GM18507 (cell line): Measurements from ENCODE around the gene PYGO2.
"Not testable (repeated sequence)": the region's sequence is repeated elsewhere in the genome, so short reads cannot be mapped to it uniquely, and the experiment has no call there.

ENCODE experiments used
- DNase-seq: peaks from one replicate; pipeline ENCODE4 v3.0.0; 2011; ENCODE audit warnings: low read depth; ENCODE audit not compliant: insufficient read length; ENCODE audit errors: extremely low spot score
- FAIRE-seq: peaks from 2 replicates; lab custom pipeline; 2011; peaks lifted over from hg19 to GRCh38; lab: Jason Lieb, UNC

Gene PYGO2

DNA sequence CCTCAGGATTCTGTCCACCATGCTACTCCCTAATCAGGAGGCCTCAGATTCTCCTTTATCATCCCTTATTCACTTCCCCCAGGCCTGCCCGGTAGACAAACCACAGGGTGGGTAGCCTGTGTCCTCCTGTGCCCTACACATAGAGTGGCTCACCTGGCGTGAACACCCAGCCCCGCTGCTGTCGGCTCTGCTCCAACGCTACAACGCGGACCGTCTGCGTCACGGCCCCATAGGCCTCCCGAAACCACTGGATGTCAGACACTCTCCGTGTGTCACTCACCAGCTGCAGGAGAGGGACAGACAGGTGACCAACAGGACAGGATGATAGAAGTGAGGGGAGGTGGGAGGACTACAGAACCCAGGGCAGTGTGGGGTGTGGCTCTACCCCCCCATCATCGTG, 35.4 kb downstream of the PYGO2 start:
- FAIRE-seq (no peak), DNase-seq (no peak)

DNA sequence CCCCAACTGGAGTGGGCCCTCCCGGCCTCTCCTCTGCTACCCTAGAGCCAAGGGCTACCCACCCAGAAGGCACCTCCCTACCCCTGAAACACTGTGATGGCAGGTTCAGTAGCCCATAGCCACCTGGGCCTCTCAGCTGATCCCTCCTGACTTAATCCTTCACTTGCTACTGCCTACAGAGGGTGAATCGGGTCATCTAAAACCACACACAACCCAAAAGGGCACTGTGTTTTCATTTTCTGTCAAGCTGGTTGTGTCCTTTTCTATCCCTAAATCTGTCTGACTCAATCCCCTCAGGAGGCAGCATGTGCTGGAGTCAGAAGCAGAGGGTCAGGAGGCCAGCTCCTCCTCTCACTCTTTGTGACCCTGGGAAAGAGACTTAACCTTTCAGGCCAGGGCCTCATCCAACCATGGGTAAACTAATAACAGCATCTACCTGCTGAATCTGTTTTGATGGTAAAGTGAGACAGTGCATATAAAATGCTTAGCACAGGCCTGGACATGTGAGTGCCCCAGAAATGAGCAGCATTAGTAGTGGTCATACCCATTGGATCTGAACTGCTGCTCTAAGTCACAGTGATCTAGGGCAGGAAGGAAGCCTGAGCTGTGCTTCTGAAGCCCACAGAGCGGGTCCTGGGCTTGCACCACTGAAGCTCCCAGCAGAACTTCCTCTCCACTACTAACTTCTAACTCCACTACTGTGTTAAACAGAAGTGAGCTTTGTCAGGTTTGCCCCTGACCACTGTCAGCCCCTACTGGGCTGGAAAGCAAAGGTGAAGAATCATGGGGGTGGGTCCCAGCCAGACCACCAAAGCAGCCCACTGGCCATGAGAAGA, 36.0 kb downstream of the PYGO2 start:
- DNase-seq (no peak), FAIRE-seq (no peak)

DNA sequence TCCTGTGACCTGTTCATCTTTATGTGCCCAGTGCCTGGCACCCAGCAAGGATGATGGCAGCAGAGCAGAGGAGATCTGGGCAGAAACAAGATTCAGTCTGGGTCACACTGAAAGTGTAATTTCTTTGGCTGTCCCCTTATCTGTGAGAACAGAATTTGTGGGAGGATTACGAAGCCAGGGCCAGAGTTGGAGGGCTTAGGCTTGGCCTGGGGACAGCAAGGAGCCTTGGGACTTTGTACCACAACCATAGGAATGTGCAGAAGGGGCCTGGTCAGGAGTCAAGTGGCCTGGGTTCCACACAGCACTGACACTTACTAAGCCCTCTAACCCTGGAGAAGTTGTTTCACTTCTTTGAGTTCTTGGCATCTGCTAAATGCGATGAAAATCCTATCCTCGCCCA, 37.9 kb downstream of the PYGO2 start:
- FAIRE-seq (no peak), DNase-seq (no peak)

DNA sequence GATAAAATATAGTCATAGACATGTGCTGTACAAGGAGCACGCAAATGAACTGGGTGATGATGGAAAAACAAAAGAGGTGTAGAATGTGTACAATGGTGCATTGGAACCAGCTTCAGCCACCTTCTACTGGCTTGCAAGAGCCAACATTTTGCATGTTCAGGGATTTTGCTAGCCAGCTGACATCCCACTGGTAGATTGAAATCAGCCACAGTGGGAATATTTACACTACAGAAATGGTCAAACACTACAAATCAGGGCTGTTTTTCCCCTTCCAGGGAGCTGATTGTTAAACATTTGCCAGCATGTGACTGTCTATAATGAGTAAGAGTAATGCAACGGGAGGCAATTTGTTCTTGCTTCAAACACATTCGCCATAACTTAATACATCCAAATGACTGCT, 48.3 kb downstream of the PYGO2 start:
- no peak for FAIRE-seq
- DNase-seq, result no peak

DNA sequence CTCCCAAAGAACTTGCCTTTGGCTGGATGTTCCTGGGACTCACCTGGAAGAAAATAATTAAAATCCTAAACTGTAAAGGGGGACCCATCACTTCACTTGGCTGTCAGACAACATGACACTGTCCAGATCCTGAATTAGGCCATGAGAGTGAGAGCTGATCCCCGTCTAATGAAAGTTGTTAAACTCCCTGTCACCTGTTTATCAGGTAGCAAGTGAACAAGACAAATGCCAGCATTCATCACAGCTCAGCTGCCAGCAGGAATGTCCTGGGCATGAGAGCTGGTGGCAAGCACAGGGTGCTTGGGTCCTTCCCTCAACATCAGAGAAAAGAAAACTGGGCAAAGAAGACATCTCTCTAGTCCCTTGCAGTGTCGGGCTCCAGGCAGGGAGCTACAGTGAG, 48.8 kb downstream of the PYGO2 start:
- FAIRE-seq (no peak), DNase-seq (no peak)

DNA sequence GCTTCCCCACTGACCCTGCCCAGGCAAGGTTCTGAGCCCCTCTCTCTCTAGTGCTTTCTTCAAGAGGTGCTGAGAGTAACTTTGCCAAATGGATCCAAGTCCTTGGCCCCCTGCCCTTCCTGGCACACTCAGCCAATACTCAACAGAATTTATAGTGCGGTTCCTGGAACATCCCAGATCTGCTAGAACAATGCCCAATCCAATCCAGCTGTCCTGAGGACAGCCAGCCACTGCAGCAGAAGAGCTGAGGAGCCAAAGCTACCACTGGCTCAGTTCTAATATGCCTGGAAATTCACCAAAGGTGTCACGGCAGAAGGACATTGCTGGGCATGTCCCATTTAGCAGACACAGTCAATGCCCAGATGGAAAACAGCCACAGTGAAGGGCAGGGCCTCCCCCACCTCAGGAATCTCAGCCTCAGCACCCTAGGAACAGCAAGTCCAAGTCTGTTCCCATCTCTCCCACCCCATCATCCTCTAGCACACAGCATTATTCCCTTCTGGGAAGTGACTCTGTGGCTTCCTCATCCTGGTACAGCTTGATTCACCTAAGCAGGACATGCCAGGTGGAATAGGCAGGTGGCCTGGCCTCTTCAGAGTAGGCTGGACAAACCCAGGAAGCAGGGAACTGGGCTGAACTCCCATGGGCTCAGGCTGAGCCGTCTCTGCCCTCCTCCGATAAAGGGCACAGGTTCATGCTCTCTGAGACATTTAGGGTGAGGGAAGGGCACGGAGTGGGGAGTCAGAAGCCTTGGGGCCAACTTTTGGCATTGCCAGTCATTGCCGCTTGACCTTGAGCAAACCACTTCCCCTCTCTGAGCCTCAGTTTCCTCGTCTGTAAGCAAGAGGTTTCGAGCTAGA, 49.7 kb downstream of the PYGO2 start:
- FAIRE-seq (no peak), DNase-seq (no peak)

DNA sequence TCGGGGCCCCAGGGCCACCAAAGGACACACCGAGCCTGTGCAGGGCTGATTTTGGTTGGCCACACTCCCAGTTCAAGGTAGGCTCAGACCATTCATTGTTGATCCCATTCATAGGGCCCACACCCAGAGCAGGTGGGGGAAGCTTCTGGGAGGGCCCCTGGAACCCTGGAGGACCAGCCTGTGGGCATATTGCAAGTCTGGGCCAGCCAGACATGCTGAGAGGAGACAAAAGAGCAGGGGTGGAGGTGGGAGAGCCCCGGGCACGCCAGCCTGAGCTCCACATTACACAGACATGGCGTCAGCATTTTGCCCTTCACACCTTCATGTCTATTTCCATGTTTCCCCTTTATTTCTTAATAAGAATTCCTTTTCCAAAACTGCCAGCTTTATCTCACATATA, 50.7 kb downstream of the PYGO2 start:
- no peak for FAIRE-seq
- DNase-seq, result no peak

DNA sequence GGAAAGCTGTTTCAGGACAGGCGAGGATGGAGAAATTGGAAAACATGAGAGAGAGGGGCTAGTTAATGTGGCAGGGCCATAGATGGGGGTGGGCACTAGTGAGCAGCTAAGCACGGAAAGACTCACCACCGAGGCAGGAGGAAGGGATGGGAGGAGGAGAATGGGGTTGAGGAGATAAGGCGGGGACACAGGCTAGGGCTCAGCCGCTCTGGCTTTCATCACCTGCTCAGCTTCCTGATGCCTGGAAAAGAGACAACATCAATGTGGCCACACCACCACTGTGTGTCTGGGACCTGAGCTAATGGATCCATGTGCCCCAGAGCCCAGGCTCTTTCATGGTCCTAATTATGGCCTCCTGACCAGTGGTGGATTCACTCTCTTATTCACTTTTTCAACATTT, 52.6 kb downstream of the PYGO2 start:
- DNase-seq (no peak), FAIRE-seq (no peak)

DNA sequence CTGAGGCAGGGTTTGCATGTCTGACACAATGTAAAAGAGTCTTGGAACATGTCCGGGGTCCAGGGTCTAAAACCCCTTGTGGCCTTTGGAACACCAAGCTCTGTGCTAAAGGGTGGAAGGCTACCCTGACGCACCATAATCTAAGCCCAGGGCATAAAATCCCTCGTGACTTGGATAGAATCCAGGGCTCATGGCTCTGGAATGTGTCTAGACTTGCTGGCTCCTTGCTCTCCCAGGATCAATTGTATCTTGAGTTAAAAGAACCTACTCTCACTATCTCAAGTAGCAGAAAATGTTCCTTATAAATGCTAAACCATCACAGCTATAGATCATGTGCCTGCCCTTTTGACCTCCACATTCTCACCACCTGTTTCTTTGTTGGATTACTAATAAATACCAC, 53.5 kb downstream of the PYGO2 start:
- DNase-seq, FAIRE-seq: not testable (repeated sequence)
